Stimulated activated CD8-positive, alpha-beta memory T cell treated with anti-CD3 and anti-CD28 coated beads, Interleukin-4, amount 100 ng/mL, for 48 hours (primary cell): Measurements from ENCODE around the gene ABCC3.

Experiments used
- DNase-seq: peaks from one replicate; pipeline ENCODE4 v3.0.0-alpha.2; 2020

Gene ABCC3

GRCh38 chr17:50605429-50605828 lies 29.3 kb upstream of the ABCC3 start:
- no peak for DNase-seq

GRCh38 chr17:50607522-50608175 lies 27.0 kb upstream of the ABCC3 start:
- DNase-seq, result no peak

DNA sequence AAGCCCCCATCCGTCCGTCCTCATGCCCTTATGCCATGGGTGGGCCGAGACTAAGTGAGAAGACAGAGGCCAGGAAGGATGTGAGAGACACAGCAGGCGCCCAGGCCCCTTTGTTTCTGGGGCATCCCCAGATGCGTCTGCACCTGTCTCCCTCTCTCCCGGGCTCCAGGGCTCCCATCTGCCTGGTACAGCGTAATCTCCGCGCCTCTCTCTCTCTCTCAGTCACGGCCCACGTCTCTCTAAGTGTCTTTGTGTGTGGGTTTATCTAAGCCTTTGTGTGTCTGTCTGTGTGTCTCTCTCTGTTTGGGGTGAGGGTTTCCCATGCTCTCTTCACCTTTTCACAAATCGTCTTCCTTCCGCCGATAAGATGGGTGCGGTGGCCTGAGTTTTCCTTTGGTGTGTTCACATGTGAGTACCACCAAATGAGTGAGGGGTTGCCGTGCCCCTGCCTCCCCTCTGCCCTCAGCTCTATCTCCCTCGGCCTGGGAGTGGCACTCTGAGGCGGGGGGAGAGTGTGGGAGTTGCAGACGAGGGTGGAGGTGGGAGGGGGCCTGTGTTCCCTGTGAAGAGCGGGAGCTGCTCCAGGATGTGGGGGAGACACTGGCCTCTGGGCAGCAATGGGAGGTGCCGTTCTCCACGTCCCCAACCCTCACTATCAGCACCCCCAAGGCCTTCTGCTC lies 25.8 kb upstream of the ABCC3 start:
- no peak for DNase-seq

DNA sequence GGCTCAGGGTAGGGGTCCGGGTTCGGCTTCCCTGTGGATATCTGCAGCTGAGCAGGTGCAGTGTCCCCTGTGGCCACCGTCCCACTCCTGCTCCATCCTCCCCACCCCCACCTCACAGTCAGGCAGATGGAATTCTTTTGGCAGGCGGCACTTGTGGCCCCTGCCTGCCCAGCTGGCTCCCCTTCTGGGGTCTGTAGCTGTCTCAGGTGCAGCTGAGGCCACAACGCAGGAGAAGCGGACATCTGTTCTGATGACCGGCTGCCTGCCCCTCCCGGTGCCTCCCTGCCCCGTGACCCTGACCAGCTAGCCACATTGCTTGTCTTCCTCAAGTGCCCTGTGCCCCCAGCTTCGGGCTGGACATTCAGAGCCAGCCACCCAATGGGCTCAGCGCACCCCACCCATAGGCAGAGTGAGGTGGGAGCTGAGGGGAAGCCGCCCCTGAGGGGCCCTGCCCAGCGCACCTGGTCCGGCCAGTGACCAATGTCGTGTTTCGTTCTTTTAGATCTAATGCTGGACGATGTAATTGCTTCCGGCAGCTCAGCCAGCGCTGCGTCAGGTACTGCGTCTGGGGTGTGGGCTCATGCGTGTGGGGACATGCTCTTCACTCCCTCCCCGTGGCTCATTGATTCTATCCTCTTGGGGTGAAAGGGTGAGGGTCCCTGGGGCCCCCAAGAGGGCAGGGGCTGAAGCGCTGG lies 25.2 kb upstream of the ABCC3 start:
- DNase-seq, result no peak

- no peak for DNase-seq
Observed at GRCh38 chr17:50611634-50612033, 23.0 kb upstream of the ABCC3 start.

GRCh38 chr17:50612281-50612680 lies 22.4 kb upstream of the ABCC3 start:
- no peak for DNase-seq

- DNase-seq, result no peak
Observed at GRCh38 chr17:50613007-50613992, 21.4 kb upstream of the ABCC3 start.

DNA sequence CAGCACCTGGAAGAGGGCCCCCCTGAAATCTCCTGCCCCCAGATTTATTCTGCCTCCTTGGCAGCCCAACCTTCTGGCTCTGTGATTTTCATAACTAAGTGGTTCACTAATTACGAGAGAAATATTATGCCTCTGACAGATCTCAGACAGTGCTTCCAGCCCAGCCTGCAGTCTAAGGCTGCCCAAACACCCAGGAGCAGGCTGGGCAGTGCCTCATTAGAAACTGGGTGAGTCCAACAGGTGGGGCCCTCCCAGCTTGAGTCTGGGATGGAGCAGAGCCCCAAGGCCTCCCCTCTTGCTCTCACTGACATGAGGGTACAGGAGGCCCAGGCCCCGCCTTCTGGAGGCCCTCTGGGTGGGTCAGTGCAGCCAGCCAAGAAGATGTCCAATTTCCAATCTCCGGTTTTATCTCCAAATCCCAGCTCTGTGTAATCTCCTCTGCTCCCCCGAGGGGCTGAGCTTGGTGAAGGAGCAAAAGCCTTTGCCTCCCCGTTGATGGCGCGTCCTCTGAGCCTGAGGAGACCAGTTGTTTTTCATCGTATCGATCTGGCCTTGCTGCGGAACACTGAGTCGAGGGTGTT lies 20.1 kb upstream of the ABCC3 start:
- no peak for DNase-seq

GRCh38 chr17:50615828-50616227 lies 18.9 kb upstream of the ABCC3 start:
- DNase-seq, result no peak

GRCh38 chr17:50618300-50618699 lies 16.4 kb upstream of the ABCC3 start:
- no peak for DNase-seq

DNA sequence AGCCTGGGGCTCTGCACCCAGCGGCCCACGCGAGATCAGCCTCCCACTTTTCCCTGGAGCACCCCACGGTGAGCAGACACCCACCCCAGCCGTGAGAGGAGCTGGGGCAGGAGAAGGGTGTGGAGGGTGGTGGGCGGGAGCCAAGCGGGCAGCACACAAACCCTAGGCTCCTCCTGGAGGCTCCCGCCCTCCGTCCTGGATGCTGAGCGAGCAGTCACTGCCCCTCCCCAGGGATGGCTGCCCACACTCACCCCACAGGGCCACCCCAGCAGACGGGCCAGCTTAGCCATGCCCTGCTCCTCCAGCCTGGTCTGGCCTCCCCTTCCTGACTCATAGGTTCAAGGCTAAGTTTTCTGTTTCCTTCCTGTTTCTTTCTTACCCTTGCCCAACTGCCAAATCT lies 15.7 kb upstream of the ABCC3 start:
- no peak for DNase-seq

GRCh38 chr17:50619489-50619888 lies 15.2 kb upstream of the ABCC3 start:
- DNase-seq, result no peak

GRCh38 chr17:50620237-50620636 lies 14.4 kb upstream of the ABCC3 start:
- DNase-seq, result no peak

- no peak for DNase-seq
Observed at GRCh38 chr17:50620858-50621257, 13.8 kb upstream of the ABCC3 start.

GRCh38 chr17:50621574-50622031 lies 13.1 kb upstream of the ABCC3 start:
- no peak for DNase-seq

DNA sequence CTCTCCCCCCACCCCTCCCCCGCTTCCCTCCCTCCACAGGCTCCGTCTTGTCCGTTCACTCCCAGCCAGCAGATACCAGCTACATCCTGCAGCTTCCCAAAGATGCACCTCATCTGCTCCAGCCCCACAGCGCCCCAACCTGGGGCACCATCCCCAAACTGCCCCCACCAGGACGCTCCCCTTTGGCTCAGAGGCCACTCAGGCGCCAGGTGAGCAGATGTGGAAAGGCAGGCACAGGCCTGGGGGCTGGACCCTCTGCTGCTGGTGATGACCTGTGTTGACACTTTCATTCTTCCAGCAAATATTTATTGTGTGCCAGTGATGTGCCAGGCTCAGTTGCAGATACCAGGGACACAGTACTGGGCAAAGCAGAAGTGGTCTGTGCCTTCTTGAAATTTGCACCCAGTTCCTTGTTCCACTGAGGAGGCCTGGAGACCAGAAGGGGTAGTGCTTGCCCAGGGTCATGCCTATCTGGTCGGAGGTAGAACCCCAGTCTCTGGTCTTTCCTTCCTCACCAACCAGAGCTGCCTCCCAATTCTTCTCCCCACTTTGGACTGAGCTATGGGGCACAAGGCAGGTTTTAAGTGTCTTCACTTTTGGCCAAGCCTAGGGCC lies 10.3 kb upstream of the ABCC3 start:
- no peak for DNase-seq

- DNase-seq, result no peak
Observed at GRCh38 chr17:50625032-50625871, 9.4 kb upstream of the ABCC3 start.

- DNase-seq, result peak; percentile 78
Observed at GRCh38 chr17:50626037-50626574, 8.6 kb upstream of the ABCC3 start.

DNA sequence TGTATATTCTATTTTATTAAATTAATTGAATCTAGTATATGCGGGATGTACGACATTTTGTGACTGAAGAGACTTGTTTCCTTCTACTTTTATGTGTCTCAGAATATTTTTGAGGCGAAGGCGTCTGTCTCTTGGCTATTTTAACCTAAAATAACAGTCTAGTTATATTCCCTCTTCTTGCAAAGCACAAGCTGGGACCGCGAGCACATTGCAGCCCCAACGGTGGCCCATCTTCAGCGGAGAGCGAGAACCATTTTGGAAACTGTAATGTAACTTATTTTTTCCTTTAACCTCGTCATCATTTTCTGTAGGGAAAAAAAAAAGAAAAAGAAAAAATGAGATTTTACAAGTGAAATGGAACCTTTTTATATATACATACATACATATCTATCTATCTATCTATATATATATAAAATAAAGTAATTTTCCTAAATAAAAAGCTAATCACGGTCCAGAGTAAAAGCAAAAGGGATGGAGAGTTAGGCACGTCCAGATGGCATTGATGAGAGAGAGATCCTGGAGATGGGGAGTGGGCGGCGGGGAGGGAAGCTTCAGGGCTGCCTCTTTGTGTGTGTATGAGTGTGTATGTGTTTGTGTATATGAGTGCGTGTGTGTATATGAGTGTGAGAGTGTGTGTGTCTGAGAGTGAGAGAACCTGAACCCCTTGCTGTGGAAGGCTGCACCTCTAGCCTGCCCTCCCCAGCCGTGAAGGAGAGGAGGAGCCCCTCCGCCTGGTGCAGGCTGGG lies 7.5 kb upstream of the ABCC3 start:
- DNase-seq, result no peak
